HG03521 (cell line): ENCODE results near the gene GSK3B.
"Not testable (repeated sequence)": the region's sequence is repeated elsewhere in the genome, so short reads cannot be mapped to it uniquely, and the experiment has no call there.

ENCODE experiments used
- ATAC-seq: cut with Tn5 transposase; IDR thresholded peaks from one replicate; pipeline ENCODE4 v1.9.1; 2021; ENCODE audit warnings: mild to moderate bottlenecking, moderate library complexity; ENCODE audit not compliant: unreplicated experiment

The GSK3B gene

GRCh38 chr3:120021523-120021922 is 72.7 kb downstream of the GSK3B start:
- no peak for ATAC-seq

- ATAC-seq: no peak
These were observed 75.9 kb downstream of the GSK3B start for GRCh38 chr3:120018299-120018698.

DNA sequence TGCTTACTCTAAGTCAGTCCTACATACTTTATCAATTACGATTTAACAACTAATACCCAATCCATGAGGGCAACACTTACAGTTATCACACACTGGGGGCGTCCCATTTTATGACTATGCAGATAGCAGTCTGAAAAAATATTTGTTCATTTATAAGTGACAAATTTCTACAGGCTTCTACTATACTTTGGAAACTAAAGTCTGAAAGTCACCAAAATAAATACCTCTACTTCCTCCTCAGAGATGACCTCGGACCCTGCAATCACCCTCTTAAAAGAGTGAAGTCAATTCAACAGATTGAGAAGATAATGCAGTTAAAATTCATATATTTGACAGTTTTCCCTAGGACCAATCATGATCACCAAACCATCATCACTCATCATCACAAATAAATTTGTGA is 76.6 kb downstream of the GSK3B start:
- no peak for ATAC-seq

DNA sequence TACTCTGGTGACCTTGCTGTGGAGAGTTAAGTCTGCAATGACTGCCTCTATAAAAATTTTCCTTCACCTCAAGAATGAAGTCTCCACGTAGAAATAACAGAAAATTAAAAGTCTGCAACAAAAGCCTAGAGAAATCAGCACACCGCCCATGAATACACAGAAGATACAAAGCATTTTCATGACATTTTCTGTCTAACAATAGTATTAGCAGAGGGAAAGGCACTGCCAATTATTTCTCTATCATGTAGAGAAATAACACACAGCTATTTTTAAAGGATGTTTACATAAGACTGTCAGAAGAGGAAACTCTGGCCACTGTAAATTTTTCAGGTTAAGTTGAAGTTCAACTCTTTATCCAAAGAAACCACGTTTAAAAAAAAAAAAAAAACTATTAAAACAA is 80.8 kb downstream of the GSK3B start:
- ATAC-seq: no peak

DNA sequence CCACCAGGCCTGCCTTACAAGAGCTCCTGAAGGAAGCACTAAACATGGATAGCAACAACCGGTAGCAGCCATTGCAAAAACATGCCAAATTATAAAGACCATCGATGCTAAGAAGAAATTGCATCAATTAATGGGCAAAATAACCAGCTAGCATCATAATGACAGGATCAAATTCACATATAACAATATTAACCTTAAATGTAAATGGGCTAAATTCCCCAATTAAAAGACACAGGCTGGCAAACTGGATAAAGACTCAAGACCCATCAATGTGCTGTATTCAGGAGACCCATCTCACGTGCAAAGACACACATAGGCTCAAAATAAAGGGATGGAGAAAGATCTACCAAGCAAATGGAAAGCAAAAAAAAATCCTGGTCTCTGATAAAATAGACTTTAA is 88.5 kb downstream of the GSK3B start:
- not testable (repeated sequence) for ATAC-seq

GRCh38 chr3:120004008-120004498 is 90.2 kb downstream of the GSK3B start:
- ATAC-seq: not testable (repeated sequence)

DNA sequence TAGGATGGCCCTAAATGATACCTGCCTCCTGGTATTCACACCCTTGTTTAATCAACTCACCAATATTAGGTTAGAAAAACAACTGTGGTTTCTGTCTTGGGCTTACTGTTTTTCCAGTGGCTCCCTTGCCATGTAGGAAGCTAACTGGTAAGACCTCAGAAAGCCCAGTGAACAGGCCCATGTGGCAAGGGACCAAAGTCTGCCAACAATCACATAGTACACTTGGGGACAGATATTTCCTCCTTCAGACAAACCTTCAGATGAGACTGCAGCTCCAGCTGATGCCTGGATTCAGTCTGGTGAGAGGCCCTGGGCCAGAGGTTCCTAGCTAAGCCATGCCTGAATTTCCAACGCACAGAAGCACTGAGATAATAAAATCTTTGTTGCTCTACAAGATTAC is 96.1 kb downstream of the GSK3B start:
- ATAC-seq: no peak

DNA sequence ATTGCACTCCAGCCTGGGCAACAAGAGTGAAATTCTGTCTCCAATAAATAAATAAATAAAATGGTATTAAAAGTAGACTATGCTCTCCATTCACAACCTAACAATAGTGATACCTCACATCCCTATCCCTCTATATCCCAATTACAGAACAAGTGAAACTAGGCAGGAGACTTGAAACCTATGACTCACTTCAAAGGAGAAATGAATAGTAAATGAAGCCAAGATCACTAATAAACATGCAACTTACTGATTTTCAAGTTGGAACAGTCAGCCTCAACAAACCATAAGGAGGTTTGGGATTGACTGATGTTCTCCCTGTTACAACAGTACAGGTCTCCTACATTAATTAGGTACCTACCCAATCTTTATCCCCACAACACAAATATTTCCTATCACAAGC is 103.4 kb downstream of the GSK3B start:
- ATAC-seq: no peak

GRCh38 chr3:119989981-119990655 is 104.1 kb downstream of the GSK3B start:
- ATAC-seq: no peak

- not testable (repeated sequence) for ATAC-seq
These were observed 107.4 kb downstream of the GSK3B start for GRCh38 chr3:119986812-119987211.

GRCh38 chr3:119981386-119981785 is 112.9 kb downstream of the GSK3B start:
- ATAC-seq: no peak

DNA sequence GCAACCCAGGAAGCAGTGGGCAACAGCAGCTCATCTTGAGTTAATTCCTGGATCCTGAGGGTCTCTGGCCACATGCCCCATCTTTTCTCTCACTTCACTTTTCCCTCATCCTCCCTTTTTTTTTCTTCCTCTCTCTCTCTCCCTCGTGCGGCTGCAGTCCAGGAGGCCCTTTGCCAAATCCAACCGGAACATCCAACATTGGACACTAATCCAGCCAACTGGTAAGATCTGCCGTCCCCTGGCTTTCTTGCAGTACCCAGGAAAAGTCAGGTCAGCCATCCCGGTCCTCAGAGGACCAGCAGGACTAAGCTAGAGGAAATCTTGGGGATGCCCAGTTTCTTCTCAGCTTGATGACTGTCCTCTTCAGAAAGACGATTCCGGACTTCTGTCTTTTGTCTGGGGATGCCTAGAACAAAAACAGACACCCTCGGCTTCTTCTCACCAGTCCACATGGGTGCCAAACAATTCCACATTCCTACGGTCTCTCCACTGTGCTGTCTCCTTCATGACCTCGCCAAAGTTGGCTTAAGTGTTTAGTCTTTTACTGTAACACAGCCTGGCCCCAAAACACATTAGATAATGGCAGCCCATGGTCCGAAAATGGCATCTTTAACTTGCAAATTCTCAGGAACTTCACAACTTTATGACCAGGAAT is 115.6 kb downstream of the GSK3B start:
- ATAC-seq: no peak

GRCh38 chr3:119977353-119977752 is 116.9 kb downstream of the GSK3B start:
- no peak for ATAC-seq

DNA sequence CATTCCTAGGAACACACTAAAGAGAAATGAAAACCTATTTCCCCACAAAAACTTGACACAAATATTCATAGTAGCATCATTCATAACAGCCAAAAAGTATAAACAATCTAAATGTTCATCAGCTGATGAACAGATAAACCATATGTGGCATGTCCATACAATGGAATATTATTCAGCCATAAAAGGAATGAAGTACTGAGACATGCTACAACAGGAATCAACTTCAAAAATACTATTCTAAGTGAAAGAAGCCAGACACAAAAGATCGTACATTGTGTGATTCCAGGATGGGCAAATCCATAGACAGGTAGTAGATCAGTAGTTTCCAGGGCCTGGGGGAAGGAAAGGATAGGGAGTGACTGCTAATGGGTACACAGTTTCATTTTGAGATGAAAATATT is 118.0 kb downstream of the GSK3B start:
- ATAC-seq: no peak

DNA sequence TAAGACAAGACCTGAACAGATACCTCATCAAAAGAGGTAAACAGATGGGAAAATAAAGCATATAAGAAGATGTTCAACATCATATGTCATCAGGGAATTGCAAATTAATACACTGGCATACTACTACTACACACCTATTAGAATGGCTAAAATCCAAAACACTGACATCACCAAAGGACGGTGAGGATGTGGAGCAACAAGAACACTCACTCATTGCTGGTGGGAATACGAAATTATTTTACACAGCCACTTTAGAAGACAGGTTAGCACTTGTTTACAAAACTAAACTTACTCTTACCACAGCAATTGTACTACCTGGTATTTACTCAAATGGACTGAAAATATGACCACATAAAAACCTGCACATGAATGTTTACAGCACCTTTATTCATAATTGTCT is 119.6 kb downstream of the GSK3B start:
- ATAC-seq: no peak

DNA sequence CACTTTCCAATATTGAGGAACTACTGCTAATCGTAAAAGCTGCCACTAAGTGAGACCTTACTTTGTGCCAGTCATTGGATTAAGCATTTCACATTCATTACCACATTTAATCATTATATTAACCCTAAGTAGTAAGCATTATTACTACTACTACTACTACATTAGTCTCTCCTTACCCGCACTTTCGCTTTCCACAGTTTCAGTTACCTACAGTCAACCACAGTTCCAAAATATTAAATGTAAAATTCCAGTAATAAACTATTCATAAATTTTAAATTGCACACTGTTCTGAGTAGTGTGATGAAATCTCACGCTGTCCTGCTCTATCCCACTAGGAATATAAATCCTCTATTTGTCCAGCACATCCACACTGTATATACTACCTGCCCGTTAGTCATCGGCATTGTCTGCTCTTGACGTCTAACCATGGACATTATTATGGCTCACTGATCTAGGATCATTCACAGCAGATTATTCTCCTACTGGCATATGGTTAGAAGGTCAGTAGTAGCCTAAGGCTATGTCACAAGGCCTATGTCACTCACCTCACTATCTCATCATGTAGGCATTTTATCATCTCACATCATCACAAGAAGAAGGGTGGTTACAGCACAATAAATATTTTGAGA is 121.1 kb downstream of the GSK3B start:
- no peak for ATAC-seq

DNA sequence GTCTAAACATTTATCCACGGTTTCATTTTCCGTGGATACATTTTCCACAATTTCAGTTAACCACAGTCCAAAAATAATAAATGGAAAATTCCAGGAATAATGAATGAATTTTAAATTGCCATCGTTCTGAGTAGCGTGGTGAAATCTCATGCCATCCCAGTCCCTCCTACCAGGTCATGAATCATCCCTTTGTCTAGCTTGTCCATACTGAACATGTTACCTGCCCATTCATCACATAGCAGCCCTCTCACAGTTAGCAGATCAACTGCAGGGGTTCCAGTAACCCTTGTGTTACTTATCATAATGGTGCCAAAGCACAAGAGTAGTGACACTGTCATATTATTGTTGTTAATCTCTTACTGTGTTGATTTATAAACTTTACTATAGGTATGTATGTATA is 124.5 kb downstream of the GSK3B start:
- no peak for ATAC-seq

GRCh38 chr3:119967353-119968006 is 126.8 kb downstream of the GSK3B start:
- no peak for ATAC-seq

- ATAC-seq: no peak
These were observed 128.6 kb downstream of the GSK3B start for GRCh38 chr3:119965692-119966091.

DNA sequence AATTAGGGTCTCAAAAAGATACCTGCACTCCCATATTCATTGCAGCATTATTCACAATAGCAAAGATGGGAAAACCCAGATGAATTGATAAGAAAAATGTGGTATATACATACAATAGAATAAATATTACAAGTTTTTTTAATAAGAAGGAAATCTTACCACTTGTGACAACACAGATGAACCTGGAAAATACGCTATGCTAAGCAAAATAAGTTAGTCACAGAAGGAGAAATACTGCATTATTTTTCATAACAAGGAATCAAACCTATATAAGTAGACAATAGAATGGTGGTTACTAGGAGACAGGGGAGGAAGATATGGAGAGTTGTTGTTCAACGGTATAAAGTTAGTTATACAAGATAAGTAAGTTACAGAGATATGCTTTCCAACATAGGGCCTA is 130.0 kb downstream of the GSK3B start:
- ATAC-seq: no peak

GRCh38 chr3:119955972-119956371 is 138.3 kb downstream of the GSK3B start:
- ATAC-seq: no peak
